ENCODE data around the gene POMC.

Gene POMC

DNA sequence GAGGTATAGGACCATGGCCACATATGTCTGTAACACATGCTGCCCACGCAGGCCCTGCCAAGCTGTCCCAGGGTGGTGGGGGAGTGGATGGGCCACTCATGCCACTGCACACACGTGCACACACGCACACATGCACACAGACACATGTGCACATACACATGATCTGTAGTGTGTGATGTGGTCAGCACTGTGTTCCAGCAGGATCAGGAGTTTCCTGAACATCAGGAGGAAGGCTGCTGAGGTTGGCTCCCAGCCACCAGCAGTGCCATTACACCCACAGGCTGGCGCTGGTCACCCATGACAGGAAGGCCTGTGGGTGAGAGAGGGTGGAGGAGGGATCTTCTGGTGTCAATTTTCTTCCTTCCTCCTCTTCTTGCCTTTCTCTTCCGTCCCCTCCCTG is 44.7 kb downstream of the POMC start:
- no peak for TF ChIP-seq MYC (IDR thresholded peaks at IDR 0.05; ENCODE audit: low read depth, low read length)
- TF ChIP-seq CTCF (IDR thresholded peaks at IDR 0.05; ENCODE audit: low read depth, low read length), result no peak

DNA sequence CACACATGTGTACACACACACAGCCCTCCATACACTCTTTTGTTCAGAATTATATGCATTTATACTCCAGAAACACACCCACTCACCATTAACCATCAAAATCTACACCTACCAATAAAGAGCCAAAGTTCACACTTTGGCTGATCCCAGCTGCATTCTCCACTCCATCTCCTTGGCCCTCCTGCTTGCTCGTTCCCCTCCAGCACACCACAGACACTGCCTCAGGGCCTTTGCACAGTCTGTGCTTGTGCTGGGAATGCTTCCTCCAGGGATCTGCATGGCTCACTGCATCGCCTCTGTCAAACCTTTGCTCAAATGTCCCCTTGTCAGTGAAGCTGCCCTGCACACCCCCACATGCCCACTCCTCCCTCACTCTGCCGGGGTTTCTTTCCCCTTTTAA is 46.0 kb downstream of the POMC start:
- TF ChIP-seq POLR2A (IDR thresholded peaks at IDR 0.05; ENCODE audit: extremely low read depth, insufficient read length) (no peak), CTCF (IDR thresholded peaks at IDR 0.05; ENCODE audit: low read depth, low read length) (no peak), MAX (IDR thresholded peaks at IDR 0.05; ENCODE audit: low read depth, low read length) (no peak), MYC (IDR thresholded peaks at IDR 0.05; ENCODE audit: low read depth, low read length) (no peak)
- H3K4me3 ChIP-seq (ENCODE audit: low read depth, low read length), result no peak overlapping the region
- no peak for DNase-seq (ENCODE audit: low read depth)

More for the DNA sequence above, 44.7 kb downstream of the POMC start:
- no peak for DNase-seq (ENCODE audit: low read depth)
- H3K4me3 ChIP-seq (ENCODE audit: low read depth, low read length), result no peak overlapping the region

DNA sequence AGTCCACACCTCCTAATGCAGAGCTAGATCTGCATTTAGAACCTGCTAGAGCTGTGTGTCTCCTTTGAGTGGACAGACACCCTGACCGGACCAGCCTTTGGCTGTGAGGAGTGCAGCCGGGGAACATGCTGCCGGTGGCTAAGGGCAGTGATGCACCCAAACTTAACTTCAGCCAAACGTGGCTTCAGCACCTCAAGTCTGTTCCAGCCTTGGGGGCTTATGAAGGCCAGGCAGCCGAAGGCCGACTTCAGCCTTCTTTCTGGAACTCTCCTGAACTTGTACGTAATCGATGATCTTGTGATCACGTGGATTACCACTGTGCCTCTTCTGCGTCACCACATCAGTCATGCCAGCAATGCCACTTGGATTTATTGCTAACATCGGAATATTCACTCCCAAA is 49.1 kb downstream of the POMC start:
- no peak for DNase-seq (ENCODE audit: low read depth)
- no peak overlapping the region for H3K4me3 ChIP-seq (ENCODE audit: low read depth, low read length)
- TF ChIP-seq CTCF (IDR thresholded peaks at IDR 0.05; ENCODE audit: low read depth, low read length) (no peak), MYC (IDR thresholded peaks at IDR 0.05; ENCODE audit: low read depth, low read length) (no peak), POLR2A (IDR thresholded peaks at IDR 0.05; ENCODE audit: extremely low read depth, insufficient read length) (no peak), MAX (IDR thresholded peaks at IDR 0.05; ENCODE audit: low read depth, low read length) (no peak)

GRCh38 chr2:25116956-25117355 is 51.4 kb downstream of the POMC start:
- no peak for DNase-seq (ENCODE audit: low read depth)
- no peak overlapping the region for H3K4me3 ChIP-seq (ENCODE audit: low read depth, low read length)
- no peak for TF ChIP-seq POLR2A (IDR thresholded peaks at IDR 0.05; ENCODE audit: extremely low read depth, insufficient read length)
- TF ChIP-seq MAX (IDR thresholded peaks at IDR 0.05; ENCODE audit: low read depth, low read length), result no peak
- TF ChIP-seq CTCF (IDR thresholded peaks at IDR 0.05; ENCODE audit: low read depth, low read length), result no peak
- TF ChIP-seq MYC (IDR thresholded peaks at IDR 0.05; ENCODE audit: low read depth, low read length), result no peak

DNA sequence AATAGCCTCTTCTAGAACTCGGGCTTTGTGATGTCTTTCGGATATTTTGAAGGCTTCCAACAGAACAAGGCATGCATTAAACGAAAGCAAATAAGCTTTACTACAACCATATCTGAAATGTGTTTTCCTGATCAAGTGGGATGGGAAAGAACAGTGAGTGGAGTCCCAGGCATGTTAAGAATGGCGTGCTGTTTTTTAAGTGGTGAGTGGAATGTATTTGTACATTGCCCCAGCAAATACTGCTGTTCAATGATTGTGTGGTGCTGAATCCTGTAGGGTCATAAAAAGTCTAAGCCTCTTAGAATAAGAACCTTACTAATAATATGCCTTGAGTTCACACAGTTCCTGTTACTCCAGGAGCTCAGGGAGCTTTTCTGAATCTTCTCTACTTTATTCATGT is 52.5 kb downstream of the POMC start:
- H3K4me3 ChIP-seq (ENCODE audit: low read depth, low read length), result no peak overlapping the region
- DNase-seq (ENCODE audit: low read depth), result peak; percentile 25
- TF ChIP-seq POLR2A (IDR thresholded peaks at IDR 0.05; ENCODE audit: extremely low read depth, insufficient read length) (no peak), CTCF (IDR thresholded peaks at IDR 0.05; ENCODE audit: low read depth, low read length) (no peak), MAX (IDR thresholded peaks at IDR 0.05; ENCODE audit: low read depth, low read length) (no peak), MYC (IDR thresholded peaks at IDR 0.05; ENCODE audit: low read depth, low read length) (no peak)

DNA sequence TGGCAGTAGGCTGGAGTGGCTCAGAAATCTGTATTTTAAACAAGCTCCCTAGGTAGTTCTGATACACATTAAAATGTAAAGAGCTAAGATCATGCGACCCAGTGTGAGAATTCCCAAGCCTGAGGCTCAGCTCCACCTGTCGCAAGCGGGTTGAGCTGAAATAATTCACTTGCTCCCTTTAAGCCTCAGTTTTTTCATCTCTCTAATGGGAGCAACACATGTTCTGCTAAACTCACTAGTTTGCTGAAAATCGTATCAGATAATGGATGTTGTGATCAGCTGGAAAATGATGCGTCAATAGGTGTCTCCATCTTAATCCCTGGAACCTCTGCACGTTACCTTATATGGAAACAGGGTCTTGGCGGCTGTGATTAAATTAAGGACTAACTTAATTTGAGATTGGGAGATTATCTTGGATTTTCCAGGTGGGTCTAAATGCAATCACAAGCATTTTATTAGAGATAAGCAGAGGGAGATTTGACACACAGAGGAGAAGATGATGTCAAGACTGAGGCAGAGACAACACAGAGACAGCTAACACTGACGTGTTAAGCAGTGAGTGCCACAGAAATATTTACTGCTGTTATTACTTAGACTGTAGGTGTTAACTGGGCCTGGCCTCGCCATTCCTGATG is 53.0 kb downstream of the POMC start:
- TF ChIP-seq POLR2A (IDR thresholded peaks at IDR 0.05; ENCODE audit: extremely low read depth, insufficient read length) (no peak), MAX (IDR thresholded peaks at IDR 0.05; ENCODE audit: low read depth, low read length) (no peak), MYC (IDR thresholded peaks at IDR 0.05; ENCODE audit: low read depth, low read length) (no peak), CTCF (IDR thresholded peaks at IDR 0.05; ENCODE audit: low read depth, low read length) (no peak)
- no peak for DNase-seq (ENCODE audit: low read depth)
- H3K4me3 ChIP-seq (ENCODE audit: low read depth, low read length), result no peak overlapping the region
